Airway epithelial cell (primary cell): ENCODE data around the gene RICTOR. TPM values are rescaled to one million over a fixed set of nuclear protein-coding genes. Genes with fewer than 3 reads are reported as not detected.

Experiments
- total RNA-seq: library from RNA; depleted of rRNA; stranded (reverse); fragments of >200 nt; gene quantifications from 2 replicates; pipeline ENCODE4 v1.2.3, GENCODE V29; 2015

RICTOR gene, protein sequence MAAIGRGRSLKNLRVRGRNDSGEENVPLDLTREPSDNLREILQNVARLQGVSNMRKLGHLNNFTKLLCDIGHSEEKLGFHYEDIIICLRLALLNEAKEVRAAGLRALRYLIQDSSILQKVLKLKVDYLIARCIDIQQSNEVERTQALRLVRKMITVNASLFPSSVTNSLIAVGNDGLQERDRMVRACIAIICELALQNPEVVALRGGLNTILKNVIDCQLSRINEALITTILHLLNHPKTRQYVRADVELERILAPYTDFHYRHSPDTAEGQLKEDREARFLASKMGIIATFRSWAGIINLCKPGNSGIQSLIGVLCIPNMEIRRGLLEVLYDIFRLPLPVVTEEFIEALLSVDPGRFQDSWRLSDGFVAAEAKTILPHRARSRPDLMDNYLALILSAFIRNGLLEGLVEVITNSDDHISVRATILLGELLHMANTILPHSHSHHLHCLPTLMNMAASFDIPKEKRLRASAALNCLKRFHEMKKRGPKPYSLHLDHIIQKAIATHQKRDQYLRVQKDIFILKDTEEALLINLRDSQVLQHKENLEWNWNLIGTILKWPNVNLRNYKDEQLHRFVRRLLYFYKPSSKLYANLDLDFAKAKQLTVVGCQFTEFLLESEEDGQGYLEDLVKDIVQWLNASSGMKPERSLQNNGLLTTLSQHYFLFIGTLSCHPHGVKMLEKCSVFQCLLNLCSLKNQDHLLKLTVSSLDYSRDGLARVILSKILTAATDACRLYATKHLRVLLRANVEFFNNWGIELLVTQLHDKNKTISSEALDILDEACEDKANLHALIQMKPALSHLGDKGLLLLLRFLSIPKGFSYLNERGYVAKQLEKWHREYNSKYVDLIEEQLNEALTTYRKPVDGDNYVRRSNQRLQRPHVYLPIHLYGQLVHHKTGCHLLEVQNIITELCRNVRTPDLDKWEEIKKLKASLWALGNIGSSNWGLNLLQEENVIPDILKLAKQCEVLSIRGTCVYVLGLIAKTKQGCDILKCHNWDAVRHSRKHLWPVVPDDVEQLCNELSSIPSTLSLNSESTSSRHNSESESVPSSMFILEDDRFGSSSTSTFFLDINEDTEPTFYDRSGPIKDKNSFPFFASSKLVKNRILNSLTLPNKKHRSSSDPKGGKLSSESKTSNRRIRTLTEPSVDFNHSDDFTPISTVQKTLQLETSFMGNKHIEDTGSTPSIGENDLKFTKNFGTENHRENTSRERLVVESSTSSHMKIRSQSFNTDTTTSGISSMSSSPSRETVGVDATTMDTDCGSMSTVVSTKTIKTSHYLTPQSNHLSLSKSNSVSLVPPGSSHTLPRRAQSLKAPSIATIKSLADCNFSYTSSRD (N-terminal part only)
- total RNA-seq, result 8.1 and 12.6 TPM in 2 replicates

DNA sequence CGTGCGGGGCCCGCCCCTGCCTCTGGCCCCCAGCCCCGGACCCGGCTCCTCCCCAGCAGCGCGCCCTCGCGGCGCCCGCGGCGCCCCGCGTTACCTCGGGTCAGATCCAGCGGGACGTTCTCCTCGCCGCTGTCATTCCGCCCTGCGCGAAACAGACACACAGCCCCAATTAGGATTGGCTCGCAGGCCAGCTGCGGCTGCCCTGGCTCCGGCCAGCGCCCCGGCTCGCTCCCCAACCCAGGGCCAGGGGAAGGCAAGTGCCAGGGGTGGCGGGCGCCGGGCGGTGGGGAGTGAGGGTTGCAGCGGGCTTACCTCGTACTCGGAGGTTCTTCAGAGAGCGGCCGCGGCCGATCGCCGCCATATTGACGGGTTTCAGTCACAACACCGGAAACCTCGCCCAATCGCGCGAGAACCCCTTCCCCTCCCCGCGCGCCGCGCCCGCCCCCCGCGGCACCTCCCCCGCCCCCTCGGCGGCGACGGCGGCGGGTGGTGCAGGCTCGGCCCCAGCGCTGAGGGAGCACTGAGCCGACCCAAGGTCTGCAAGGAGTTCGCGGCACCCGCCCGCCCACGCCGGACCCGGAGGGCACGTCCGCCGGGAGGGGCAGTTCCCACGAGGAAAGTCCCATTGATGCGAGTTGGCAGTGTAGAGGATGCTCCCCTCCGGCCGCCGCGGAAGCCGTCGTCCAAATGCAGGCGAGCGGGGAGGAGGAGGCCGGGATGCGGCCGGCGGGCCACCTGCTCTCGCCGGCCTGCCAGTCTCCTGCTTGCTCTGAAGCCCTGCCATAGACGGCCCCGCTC lies at the start of gene RICTOR:
RICTOR (minus strand) TSS at position 383 of the 798 bp plus-strand sequence; CDS start at position 361, 22 bp downstream.

Other genes with a start within 250 kb of the RICTOR start
- gene OSMR, start 228.4 kb downstream of the RICTOR start, total RNA-seq, result 14.5 and 27.4 TPM in 2 replicates
- 0.99 and 3.6 TPM in 2 replicates for gene FYB1, start 145.2 kb upstream of the RICTOR start, total RNA-seq